IPS-15b (cell line): ENCODE data around the gene RPS6KC1.
"Not testable (repeated sequence)": the region's sequence is repeated elsewhere in the genome, so short reads cannot be mapped to it uniquely, and the experiment has no call there.

Source experiments
- H3K27me3 ChIP-seq: one replicate; pipeline ENCODE4 v1.6.1; 2013; ENCODE audit warnings: low read length; ENCODE audit not compliant: control insufficient read depth, insufficient read depth
- H3K36me3 ChIP-seq: one replicate; pipeline ENCODE4 v1.6.1; 2013; ENCODE audit warnings: low read length; ENCODE audit not compliant: control insufficient read depth, insufficient read depth
- H3K4me1 ChIP-seq: one replicate; pipeline ENCODE4 v1.6.1; 2013; ENCODE audit warnings: mild to moderate bottlenecking, low read length; ENCODE audit not compliant: control insufficient read depth, insufficient read depth
- H3K4me3 ChIP-seq: one replicate; pipeline ENCODE4 v1.5.1; 2013; ENCODE audit warnings: low read depth, low read length
- H3K9ac ChIP-seq: one replicate; pipeline ENCODE4 v1.6.1; 2013; ENCODE audit warnings: low read depth, mild to moderate bottlenecking, low read length
- H3K9me3 ChIP-seq: one replicate; pipeline ENCODE4 v1.6.1; 2013; ENCODE audit warnings: mild to moderate bottlenecking, low read length; ENCODE audit not compliant: control insufficient read depth, insufficient read depth

The RPS6KC1 gene

GRCh38 chr1:213297021-213297420 lies 246.0 kb downstream of the RPS6KC1 start:
- H3K4me1 ChIP-seq, result peaks cover 2% of the 10 kb centered on the region
- H3K9ac ChIP-seq, result no peak overlapping the region
- no peaks in the 10 kb centered on the region for H3K27me3 ChIP-seq
- no peaks in the 10 kb centered on the region for H3K9me3 ChIP-seq
- no peak overlapping the region for H3K4me3 ChIP-seq
- H3K36me3 ChIP-seq, result no peaks in the 10 kb centered on the region

GRCh38 chr1:213300433-213300832 lies 249.4 kb downstream of the RPS6KC1 start:
- no peaks in the 10 kb centered on the region for H3K27me3 ChIP-seq
- peaks cover 7% of the 10 kb centered on the region for H3K4me1 ChIP-seq
- no peaks in the 10 kb centered on the region for H3K36me3 ChIP-seq
- H3K9me3 ChIP-seq, result no peaks in the 10 kb centered on the region
- H3K9ac ChIP-seq, result no peak overlapping the region
- no peak overlapping the region for H3K4me3 ChIP-seq

- not testable (repeated sequence) for H3K27me3 ChIP-seq, H3K4me3 ChIP-seq, H3K9ac ChIP-seq, H3K4me1 ChIP-seq, H3K36me3 ChIP-seq, H3K9me3 ChIP-seq
These were observed 250.5 kb downstream of the RPS6KC1 start for GRCh38 chr1:213301524-213301923.

- H3K9me3 ChIP-seq, result no peaks in the 10 kb centered on the region
- H3K4me1 ChIP-seq, result peaks cover 7% of the 10 kb centered on the region
- H3K9ac ChIP-seq, result no peak overlapping the region
- H3K4me3 ChIP-seq, result no peak overlapping the region
- no peaks in the 10 kb centered on the region for H3K27me3 ChIP-seq
- H3K36me3 ChIP-seq, result no peaks in the 10 kb centered on the region
These were observed 252.2 kb downstream of the RPS6KC1 start for GRCh38 chr1:213303286-213303685.

GRCh38 chr1:213315571-213315970 lies 264.5 kb downstream of the RPS6KC1 start:
- Histone ChIP-seq H3K9me3 (no peaks in the 10 kb centered on the region), H3K4me3 (no peak overlapping the region), H3K27me3 (no peaks in the 10 kb centered on the region), H3K36me3 (no peaks in the 10 kb centered on the region), H3K4me1 (no peaks in the 10 kb centered on the region), H3K9ac (no peak overlapping the region)

- not testable (repeated sequence) for H3K36me3 ChIP-seq, H3K9ac ChIP-seq, H3K4me3 ChIP-seq, H3K4me1 ChIP-seq, H3K9me3 ChIP-seq, H3K27me3 ChIP-seq
These were observed 267.4 kb downstream of the RPS6KC1 start for GRCh38 chr1:213318458-213318857.

- Histone ChIP-seq H3K9me3 (no peaks in the 10 kb centered on the region), H3K4me3 (no peak overlapping the region), H3K4me1 (no peaks in the 10 kb centered on the region), H3K27me3 (no peaks in the 10 kb centered on the region), H3K9ac (no peak overlapping the region), H3K36me3 (no peaks in the 10 kb centered on the region)
These were observed 269.3 kb downstream of the RPS6KC1 start for GRCh38 chr1:213320191-213320870.
